WTC11 (cell line): ENCODE results near the gene PLXDC1. TPM values are rescaled to one million over a fixed set of nuclear protein-coding genes. Genes with fewer than 3 reads are reported as not detected.

ENCODE experiments used
- ATAC-seq: fragments of 200-7000 bp; cut with Tn5 transposase; 2 replicates; pipeline ENCODE4 v1.10.0; 2021; ENCODE audit warnings: mild to moderate bottlenecking, moderate library complexity
- CTCF ChIA-PET: fragments of 300-600 bp; sonication (Branson Sonifier 250); formaldehyde crosslinking; loops from one replicate; lab custom pipeline; 2021; ENCODE audit warnings: antibody characterized with exemption; lab: Charles Lee
- POLR2A ChIA-PET: fragments of 350-600 bp; sonication (Branson Sonifier 250); formaldehyde crosslinking; loops from one replicate; lab custom pipeline; 2021; ENCODE audit warnings: antibody characterized with exemption; lab: Charles Lee
- DNase-seq: peaks from one replicate; pipeline ENCODE4 v3.0.0; 2021; ENCODE audit warnings: low spot score
- H3K27ac Mint-ChIP-seq: 2 replicates; pipeline ENCODE4 v1.8.0; 2021; ENCODE audit warnings: mixed read lengths
- H3K27me3 Mint-ChIP-seq: 2 replicates; pipeline ENCODE4 v1.8.0; 2021; ENCODE audit warnings: low read depth, mild to moderate bottlenecking, moderate library complexity, mixed read lengths
- H3K36me3 Mint-ChIP-seq: 2 replicates; pipeline ENCODE4 v1.8.0; 2021; ENCODE audit warnings: mixed read lengths
- H3K4me1 Mint-ChIP-seq: 2 replicates; pipeline ENCODE4 v1.8.0; 2022; ENCODE audit warnings: mixed read lengths
- H3K4me3 Mint-ChIP-seq: 2 replicates; pipeline ENCODE4 v1.8.0; 2021; ENCODE audit warnings: mild to moderate bottlenecking, moderate library complexity, mixed read lengths
- H3K9me3 Mint-ChIP-seq: 2 replicates; pipeline ENCODE4 v1.8.0; 2021; ENCODE audit warnings: mixed read lengths
- ATF6 ChIP-seq: sonication (generic); formaldehyde crosslinking; IDR thresholded peaks from 2 replicates; pipeline ENCODE4 v1.8.1; 2023; ENCODE audit warnings: mild to moderate bottlenecking, missing genetic modification reagents
- E2F4 ChIP-seq: sonication (generic); formaldehyde crosslinking; IDR thresholded peaks from 2 replicates; pipeline ENCODE4 v1.8.1; 2022; ENCODE audit warnings: low read depth, mild to moderate bottlenecking, moderate library complexity, missing genetic modification reagents, borderline replicate concordance
- FOXK1 ChIP-seq: sonication (generic); formaldehyde crosslinking; IDR thresholded peaks from 2 replicates; pipeline ENCODE4 v1.8.0; 2022; ENCODE audit warnings: mild to moderate bottlenecking, moderate library complexity, missing genetic modification reagents
- GABPB1 ChIP-seq: sonication (generic); formaldehyde crosslinking; IDR thresholded peaks from 2 replicates; pipeline ENCODE4 v1.8.1; 2023; ENCODE audit warnings: mild to moderate bottlenecking, missing genetic modification reagents
- HMGXB4 ChIP-seq: sonication (generic); formaldehyde crosslinking; IDR thresholded peaks from 2 replicates; pipeline ENCODE4 v1.8.1; 2023; ENCODE audit warnings: mild to moderate bottlenecking, moderate library complexity, missing genetic modification reagents
- NFATC4 ChIP-seq: fragments of 250-450 bp; sonication (Bioruptor Pico); IDR thresholded peaks from 2 replicates; pipeline ENCODE4 v1.9.0; 2021; ENCODE audit warnings: mild to moderate bottlenecking
- NR3C1 ChIP-seq: sonication (generic); formaldehyde crosslinking; conservative IDR thresholded peaks from 2 replicates; pipeline ENCODE4 v1.8.1; 2023; ENCODE audit warnings: low read depth, mild to moderate bottlenecking, missing genetic modification reagents
- SOX15 ChIP-seq: fragments of 250-450 bp; sonication (Bioruptor Pico); IDR thresholded peaks from 2 replicates; pipeline ENCODE4 v1.9.0; 2021; ENCODE audit warnings: mild to moderate bottlenecking
- TEAD1 ChIP-seq: sonication (generic); formaldehyde crosslinking; IDR thresholded peaks from 2 replicates; pipeline ENCODE4 v1.8.0; 2022; ENCODE audit warnings: mild to moderate bottlenecking, missing genetic modification reagents
- USF2 ChIP-seq: sonication (generic); formaldehyde crosslinking; IDR thresholded peaks from 2 replicates; pipeline ENCODE4 v1.8.1; 2023; ENCODE audit warnings: mild to moderate bottlenecking, missing genetic modification reagents, moderate library complexity
- ZNF121 ChIP-seq: sonication (generic); formaldehyde crosslinking; IDR thresholded peaks from 2 replicates; pipeline ENCODE4 v1.8.0; 2023; ENCODE audit warnings: missing genetic modification reagents
- ZNF219 ChIP-seq: sonication (generic); formaldehyde crosslinking; IDR thresholded peaks from 2 replicates; pipeline ENCODE4 v1.8.0; 2023; ENCODE audit warnings: missing genetic modification reagents, mild to moderate bottlenecking, borderline replicate concordance
- ZNF396 ChIP-seq: fragments of 250-450 bp; sonication (Bioruptor Pico); IDR thresholded peaks from 2 replicates; pipeline ENCODE4 v1.8.0; 2021; ENCODE audit warnings: mild to moderate bottlenecking, moderate library complexity, borderline replicate concordance
- ZNF416 ChIP-seq: fragments of 250-450 bp; sonication (Bioruptor Pico); IDR thresholded peaks from 2 replicates; pipeline ENCODE4 v1.9.0; 2021; ENCODE audit warnings: mild to moderate bottlenecking, inconsistent platforms
- ZNF512 ChIP-seq: sonication (generic); formaldehyde crosslinking; IDR thresholded peaks from 2 replicates; pipeline ENCODE4 v1.8.1; 2022; ENCODE audit warnings: missing genetic modification reagents, borderline replicate concordance
- ZSCAN18 ChIP-seq: fragments of 250-450 bp; sonication (Bioruptor Pico); IDR thresholded peaks from 2 replicates; pipeline ENCODE4 v2.1.2; 2022; ENCODE audit warnings: mild to moderate bottlenecking, moderate library complexity
- total RNA-seq: library from RNA; stranded (reverse); gene quantifications from 3 replicates; pipeline ENCODE4 v1.2.3, GENCODE V29; 2021
- TF ChIP-seq, protein P1 (sequence below): sonication (generic); formaldehyde crosslinking; IDR thresholded peaks from 2 replicates; pipeline ENCODE4 v1.8.1; 2022; ENCODE audit warnings: mild to moderate bottlenecking, moderate library complexity, missing genetic modification reagents
- TF ChIP-seq, protein P2 (sequence below): sonication (generic); formaldehyde crosslinking; IDR thresholded peaks from 2 replicates; pipeline ENCODE4 v1.8.1; 2023; ENCODE audit warnings: mild to moderate bottlenecking, missing genetic modification reagents

PLXDC1 gene
- total RNA-seq, 1 experiment from 2014 or later: 5.4 TPM

GRCh38 chr17:39014795-39015545 lies 136.5 kb downstream of the PLXDC1 start:
- Mint-ChIP-seq H3K4me3 (no peak overlapping the region), H3K27me3 (no peaks in the 10 kb centered on the region), H3K4me1 (peaks cover 29% of the 10 kb centered on the region), H3K27ac (no peak overlapping the region; the same call in 1 of the 2 replicates), H3K9me3 (no peaks in the 10 kb centered on the region), H3K36me3 (no peaks in the 10 kb centered on the region)
- POLR2A ChIA-PET: no interaction called here
- CTCF ChIA-PET: interaction anchor here (1.3 to 3.3 kb wide), 5 partner anchors 31 to 159 kb away, joined by 3 to 14 read pairs (median 6); partner anchors contain the start of gene ARL5C
- TF ChIP-seq GABPB1 (CRISPR knock-in tag) (peak; percentile 30; the same call in 1 of the 2 replicates), FOXK1 (no peak), ZNF219 (CRISPR knock-in tag) (no peak), ATF6 (CRISPR knock-in tag) (no peak), ZNF396 (CRISPR knock-in tag) (no peak), ZNF512 (CRISPR knock-in tag) (no peak)
- DNase-seq (no peak), ATAC-seq (no peak)

DNA sequence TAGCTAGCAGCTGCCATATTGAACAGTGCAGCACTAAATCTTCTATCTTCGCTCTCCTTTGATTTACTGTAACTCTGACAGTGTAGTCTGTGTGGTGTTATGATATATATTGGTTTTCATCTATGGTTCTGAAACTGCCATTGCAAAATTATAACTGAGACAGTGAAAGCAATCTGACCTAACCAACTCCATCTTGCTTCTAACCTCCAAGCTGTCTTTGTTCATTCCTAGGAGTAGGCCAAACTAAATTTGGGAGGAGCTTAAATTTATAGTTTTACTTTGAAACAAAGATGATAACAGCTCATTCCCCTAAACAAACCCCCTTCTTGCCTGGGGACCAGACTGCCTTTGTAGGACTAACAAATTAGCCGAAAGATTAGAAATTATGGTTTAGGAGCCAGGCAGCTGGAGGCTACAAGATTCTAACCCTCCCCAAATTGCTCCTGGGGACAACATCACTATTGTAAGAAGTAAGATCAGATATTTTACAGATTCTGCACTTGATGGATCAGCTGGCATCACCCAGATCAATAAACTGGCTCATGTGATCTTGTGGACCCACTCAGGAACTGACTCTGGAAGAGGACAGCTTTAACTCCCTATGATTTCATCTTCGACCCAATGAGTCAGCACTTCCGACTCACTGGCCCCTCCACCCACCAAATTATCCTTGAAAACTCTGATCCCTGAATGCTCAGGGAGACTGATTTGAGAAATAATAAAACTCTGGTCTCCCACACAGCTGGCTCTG lies 137.2 kb downstream of the PLXDC1 start:
- Mint-ChIP-seq H3K4me3 (no peak overlapping the region), H3K9me3 (no peaks in the 10 kb centered on the region), H3K27me3 (no peaks in the 10 kb centered on the region; the same call in 1 of the 2 replicates), H3K36me3 (no peaks in the 10 kb centered on the region), H3K27ac (no peak overlapping the region; the same call in 1 of the 2 replicates), H3K4me1 (peaks cover 35% of the 10 kb centered on the region)
- ChIA-PET CTCF (interaction anchor here (1.3 to 3.3 kb wide), 5 partner anchors 31 to 160 kb away, joined by 3 to 14 read pairs (median 6); partner anchors contain the start of gene ARL5C), POLR2A (no interaction called here)
- DNase-seq (no peak), ATAC-seq (no peak)
- no peak for TF ChIP-seq ZNF512 (CRISPR knock-in tag)
- TF ChIP-seq TEAD1 (CRISPR knock-in tag): no peak
- no peak for TF ChIP-seq E2F4
- no peak for TF ChIP-seq ZNF219 (CRISPR knock-in tag)
- no peak for TF ChIP-seq SOX15 (CRISPR knock-in tag)
- no peak for TF ChIP-seq ZSCAN18 (CRISPR knock-in tag)
- no peak for TF ChIP-seq NR3C1 (CRISPR knock-in tag)
- TF ChIP-seq USF2 (CRISPR knock-in tag): no peak
- TF ChIP-seq ZNF121 (CRISPR knock-in tag): no peak
- TF ChIP-seq, protein P1, sequence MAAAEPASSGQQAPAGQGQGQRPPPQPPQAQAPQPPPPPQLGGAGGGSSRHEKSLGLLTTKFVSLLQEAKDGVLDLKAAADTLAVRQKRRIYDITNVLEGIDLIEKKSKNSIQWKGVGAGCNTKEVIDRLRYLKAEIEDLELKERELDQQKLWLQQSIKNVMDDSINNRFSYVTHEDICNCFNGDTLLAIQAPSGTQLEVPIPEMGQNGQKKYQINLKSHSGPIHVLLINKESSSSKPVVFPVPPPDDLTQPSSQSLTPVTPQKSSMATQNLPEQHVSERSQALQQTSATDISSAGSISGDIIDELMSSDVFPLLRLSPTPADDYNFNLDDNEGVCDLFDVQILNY: no peak
- TF ChIP-seq NFATC4: no peak
- no peak for TF ChIP-seq ZNF416 (CRISPR knock-in tag)
- TF ChIP-seq, protein P2, sequence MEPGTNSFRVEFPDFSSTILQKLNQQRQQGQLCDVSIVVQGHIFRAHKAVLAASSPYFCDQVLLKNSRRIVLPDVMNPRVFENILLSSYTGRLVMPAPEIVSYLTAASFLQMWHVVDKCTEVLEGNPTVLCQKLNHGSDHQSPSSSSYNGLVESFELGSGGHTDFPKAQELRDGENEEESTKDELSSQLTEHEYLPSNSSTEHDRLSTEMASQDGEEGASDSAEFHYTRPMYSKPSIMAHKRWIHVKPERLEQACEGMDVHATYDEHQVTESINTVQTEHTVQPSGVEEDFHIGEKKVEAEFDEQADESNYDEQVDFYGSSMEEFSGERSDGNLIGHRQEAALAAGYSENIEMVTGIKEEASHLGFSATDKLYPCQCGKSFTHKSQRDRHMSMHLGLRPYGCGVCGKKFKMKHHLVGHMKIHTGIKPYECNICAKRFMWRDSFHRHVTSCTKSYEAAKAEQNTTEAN: no peak
- no peak for TF ChIP-seq HMGXB4
